Type B pancreatic cell (in vitro differentiated cells): Measurements from ENCODE around the gene MARK3. TPM values are rescaled to one million over a fixed set of nuclear protein-coding genes. Genes with fewer than 3 reads are reported as not detected.

Source experiments
- DNase-seq: peaks from one replicate; pipeline ENCODE4 v3.0.0; 2021; ENCODE audit warnings: mixed read lengths; ENCODE audit not compliant: unreplicated experiment; ENCODE audit errors: extremely low spot score
- H3K27ac Mint-ChIP-seq: 2 replicates; pipeline ENCODE4 v1.8.0; 2021; ENCODE audit warnings: mild to moderate bottlenecking, mixed read lengths
- H3K27me3 Mint-ChIP-seq: 2 replicates; pipeline ENCODE4 v1.8.0; 2021; ENCODE audit warnings: mixed read lengths
- H3K36me3 Mint-ChIP-seq: 2 replicates; pipeline ENCODE4 v1.8.0; 2021; ENCODE audit warnings: mixed read lengths
- H3K4me1 Mint-ChIP-seq: one replicate; pipeline ENCODE4 v1.8.0; 2021; ENCODE audit warnings: mixed read lengths; ENCODE audit not compliant: unreplicated experiment
- H3K4me3 Mint-ChIP-seq: 2 replicates; pipeline ENCODE4 v1.8.0; 2021; ENCODE audit warnings: mild to moderate bottlenecking, mixed read lengths
- H3K9me3 Mint-ChIP-seq: 2 replicates; pipeline ENCODE4 v1.8.0; 2021; ENCODE audit warnings: mixed read lengths
- CTCF ChIP-seq: fragments of 200-600 bp; sonication (generic); conservative IDR thresholded peaks from 2 replicates; pipeline ENCODE4 v1.5.0; 2021; ENCODE audit warnings: antibody characterized with exemption, mild to moderate bottlenecking
- total RNA-seq: library from RNA; stranded (reverse); gene quantifications from 2 replicates; pipeline ENCODE4 v1.2.1, GENCODE V29; 2021; ENCODE audit warnings: low replicate concordance

The MARK3 gene
- total RNA-seq, 1 donor from 2014 or later: 91.4 TPM

GRCh38 chr14:103474893-103475292 lies 89.7 kb downstream of the MARK3 start:
- Mint-ChIP-seq H3K4me1 (peaks cover 5% of the 10 kb centered on the region), H3K36me3 (peaks cover 39% of the 10 kb centered on the region), H3K27ac (no peak overlapping the region), H3K9me3 (no peaks in the 10 kb centered on the region), H3K4me3 (no peak overlapping the region), H3K27me3 (no peaks in the 10 kb centered on the region)
- no peak for TF ChIP-seq CTCF
- no peak for DNase-seq

- TF ChIP-seq CTCF: no peak
- Mint-ChIP-seq H3K4me3 (no peak overlapping the region), H3K27me3 (no peaks in the 10 kb centered on the region), H3K36me3 (peaks cover 41% of the 10 kb centered on the region), H3K4me1 (no peaks in the 10 kb centered on the region), H3K9me3 (no peaks in the 10 kb centered on the region), H3K27ac (no peak overlapping the region)
- DNase-seq: no peak
Measured at GRCh38 chr14:103476065-103476464, 90.8 kb downstream of the MARK3 start.

- Mint-ChIP-seq H3K36me3 (peaks cover 44% of the 10 kb centered on the region), H3K9me3 (no peaks in the 10 kb centered on the region), H3K4me3 (no peak overlapping the region), H3K4me1 (no peaks in the 10 kb centered on the region), H3K27me3 (no peaks in the 10 kb centered on the region), H3K27ac (no peak overlapping the region)
- no peak for TF ChIP-seq CTCF
- DNase-seq: no peak
Measured at GRCh38 chr14:103476631-103477030, 91.4 kb downstream of the MARK3 start.

- Mint-ChIP-seq H3K36me3 (peaks cover 36% of the 10 kb centered on the region), H3K27ac (no peak overlapping the region), H3K9me3 (no peaks in the 10 kb centered on the region), H3K4me1 (no peaks in the 10 kb centered on the region), H3K4me3 (no peak overlapping the region), H3K27me3 (no peaks in the 10 kb centered on the region)
- no peak for TF ChIP-seq CTCF
- no peak for DNase-seq
Measured at GRCh38 chr14:103480595-103480994, 95.4 kb downstream of the MARK3 start.

- no peak overlapping the region for H3K27ac Mint-ChIP-seq
- H3K9me3 Mint-ChIP-seq: no peaks in the 10 kb centered on the region
- no peak for TF ChIP-seq CTCF
- H3K36me3 Mint-ChIP-seq: peaks cover 33% of the 10 kb centered on the region
- no peak for DNase-seq
- no peak overlapping the region for H3K4me3 Mint-ChIP-seq
- no peaks in the 10 kb centered on the region for H3K27me3 Mint-ChIP-seq
- peaks cover 5% of the 10 kb centered on the region for H3K4me1 Mint-ChIP-seq
Measured at GRCh38 chr14:103483600-103483999, 98.4 kb downstream of the MARK3 start.

GRCh38 chr14:103485504-103485903 lies 100.3 kb downstream of the MARK3 start:
- peaks cover 13% of the 10 kb centered on the region for H3K4me1 Mint-ChIP-seq
- peaks cover 31% of the 10 kb centered on the region for H3K36me3 Mint-ChIP-seq
- no peaks in the 10 kb centered on the region for H3K9me3 Mint-ChIP-seq
- TF ChIP-seq CTCF: no peak
- no peak for DNase-seq
- no peak overlapping the region for H3K27ac Mint-ChIP-seq
- no peak overlapping the region for H3K4me3 Mint-ChIP-seq
- H3K27me3 Mint-ChIP-seq: no peaks in the 10 kb centered on the region
